HL-60 (cell line): ENCODE data around the gene FARP1.

Experiments
- DNase-seq, 2 experiments: peaks; one replicate each; pipeline ENCODE4 v3.0.0-alpha.2; 2010 to 2020; ENCODE audit warnings: low read depth in 1 of 2, low spot score in 1 of 2
- H3K27ac ChIP-seq: fragments of 250-450 bp; sonication (Bioruptor Pico); replicated peaks from 2 replicates; pipeline ENCODE4 v1.5.1; 2020; ENCODE audit warnings: mild to moderate bottlenecking, moderate library complexity
- H3K27me3 ChIP-seq: fragments of 250-450 bp; sonication (Bioruptor Pico); 2 replicates; pipeline ENCODE4 v1.5.1; 2021; ENCODE audit warnings: mild to moderate bottlenecking, moderate library complexity; ENCODE audit not compliant: insufficient read depth, poor library complexity, severe bottlenecking
- H3K4me3 ChIP-seq: replicated peaks from 2 replicates; pipeline ENCODE4 v1.5.1; 2011; ENCODE audit warnings: mild to moderate bottlenecking, control low read depth, low read length; ENCODE audit not compliant: insufficient read depth
- GABPA ChIP-seq: IDR thresholded peaks from 2 replicates; pipeline ENCODE4 v1.6.1; 2012; ENCODE audit warnings: low read depth
- POLR2AphosphoS5 ChIP-seq: IDR thresholded peaks from 2 replicates; pipeline ENCODE4 v1.6.1; 2012; ENCODE audit warnings: low read depth
- REST ChIP-seq: IDR thresholded peaks from 2 replicates; pipeline ENCODE4 v1.6.1; 2012; ENCODE audit warnings: low read depth; ENCODE audit not compliant: insufficient replicate concordance
- SPI1 ChIP-seq: IDR thresholded peaks from 2 replicates; pipeline ENCODE4 v1.6.1; 2012; ENCODE audit warnings: low read depth, mild to moderate bottlenecking, borderline replicate concordance
- TF ChIP-seq, protein P1 (sequence below): IDR thresholded peaks from one replicate; pipeline ENCODE4 v1.5.1; 2011; ENCODE audit warnings: low read length, control low read depth, inconsistent platforms; ENCODE audit not compliant: insufficient read depth

FARP1 gene

DNA sequence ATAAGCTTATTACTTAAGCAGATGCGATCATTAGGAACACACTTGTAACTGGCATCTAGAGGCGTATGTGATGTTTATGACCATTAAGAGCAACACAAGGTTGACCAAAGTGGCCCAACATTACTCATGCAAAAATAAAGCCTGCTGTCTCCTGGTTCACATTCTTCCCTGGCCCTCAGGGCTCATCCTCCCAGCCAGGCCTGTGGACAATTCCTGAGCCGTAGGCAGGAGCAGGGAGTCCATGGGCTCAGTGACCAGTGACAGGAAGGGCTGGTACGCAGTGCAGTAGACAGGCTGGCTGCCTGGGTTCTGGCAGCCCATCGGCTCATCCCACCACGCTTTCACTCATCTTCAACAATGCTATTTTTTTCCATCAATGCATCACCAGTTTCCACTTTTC lies 328.0 kb downstream of the FARP1 start:
- Histone ChIP-seq H3K27ac (no peak overlapping the region), H3K27me3 (no peaks in the 10 kb centered on the region), H3K4me3 (no peak overlapping the region)
- no peak for DNase-seq
- TF ChIP-seq POLR2AphosphoS5 (no peak), REST (no peak), SPI1 (no peak), GABPA (no peak)
- TF ChIP-seq, protein P1, sequence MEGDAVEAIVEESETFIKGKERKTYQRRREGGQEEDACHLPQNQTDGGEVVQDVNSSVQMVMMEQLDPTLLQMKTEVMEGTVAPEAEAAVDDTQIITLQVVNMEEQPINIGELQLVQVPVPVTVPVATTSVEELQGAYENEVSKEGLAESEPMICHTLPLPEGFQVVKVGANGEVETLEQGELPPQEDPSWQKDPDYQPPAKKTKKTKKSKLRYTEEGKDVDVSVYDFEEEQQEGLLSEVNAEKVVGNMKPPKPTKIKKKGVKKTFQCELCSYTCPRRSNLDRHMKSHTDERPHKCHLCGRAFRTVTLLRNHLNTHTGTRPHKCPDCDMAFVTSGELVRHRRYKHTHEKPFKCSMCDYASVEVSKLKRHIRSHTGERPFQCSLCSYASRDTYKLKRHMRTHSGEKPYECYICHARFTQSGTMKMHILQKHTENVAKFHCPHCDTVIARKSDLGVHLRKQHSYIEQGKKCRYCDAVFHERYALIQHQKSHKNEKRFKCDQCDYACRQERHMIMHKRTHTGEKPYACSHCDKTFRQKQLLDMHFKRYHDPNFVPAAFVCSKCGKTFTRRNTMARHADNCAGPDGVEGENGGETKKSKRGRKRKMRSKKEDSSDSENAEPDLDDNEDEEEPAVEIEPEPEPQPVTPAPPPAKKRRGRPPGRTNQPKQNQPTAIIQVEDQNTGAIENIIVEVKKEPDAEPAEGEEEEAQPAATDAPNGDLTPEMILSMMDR: no peak

- DNase-seq: no peak
- no peaks in the 10 kb centered on the region for H3K27me3 ChIP-seq
- TF ChIP-seq SPI1 (no peak), REST (no peak), POLR2AphosphoS5 (no peak), GABPA (no peak)
- TF ChIP-seq, protein P1: no peak
- H3K27ac ChIP-seq: no peak overlapping the region
- H3K4me3 ChIP-seq: no peak overlapping the region
Measured at GRCh38 chr13:98471934-98472333, 329.0 kb downstream of the FARP1 start.

DNA sequence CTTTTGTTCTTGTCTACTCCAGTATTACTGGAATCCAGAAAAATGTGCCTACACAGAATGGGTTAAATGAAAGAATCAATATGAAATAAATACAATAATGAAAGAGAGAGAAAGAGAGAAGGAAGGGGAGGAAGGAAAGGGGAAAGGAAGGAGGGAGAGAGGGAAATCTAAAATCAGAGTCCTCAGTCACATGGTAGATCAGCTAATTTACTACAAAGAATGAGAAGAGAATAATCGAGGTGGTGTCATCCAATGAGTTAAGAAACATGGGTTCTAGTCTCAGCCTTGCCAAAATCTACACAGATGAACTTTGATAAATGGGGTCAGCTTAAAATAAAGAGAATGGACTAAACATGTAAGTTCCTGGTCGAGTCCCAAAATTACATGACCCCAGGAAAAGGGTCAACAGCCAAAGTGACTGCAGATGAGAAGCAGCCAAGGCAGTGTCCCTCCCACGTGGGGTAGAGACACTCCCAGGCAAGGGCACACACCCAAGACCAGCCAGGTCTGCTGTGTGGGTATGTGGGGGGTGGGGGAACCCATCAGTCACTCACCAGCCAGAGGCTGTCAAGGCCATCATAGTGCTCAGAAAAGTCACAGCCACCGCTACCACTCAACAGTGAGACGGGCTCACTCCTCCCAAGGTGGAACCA lies 330.4 kb downstream of the FARP1 start:
- no peak overlapping the region for H3K4me3 ChIP-seq
- DNase-seq: no peak
- no peaks in the 10 kb centered on the region for H3K27me3 ChIP-seq
- TF ChIP-seq GABPA: no peak
- TF ChIP-seq POLR2AphosphoS5: no peak
- TF ChIP-seq SPI1: no peak
- TF ChIP-seq, protein P1: no peak
- no peak for TF ChIP-seq REST
- H3K27ac ChIP-seq: no peak overlapping the region
